Omental fat pad (tissue), 4 donors: Measurements from ENCODE around the gene VAPA. TPM values are rescaled to one million over a fixed set of nuclear protein-coding genes. Genes with fewer than 3 reads are reported as not detected.
A peak's percentile ranks its signal among the peaks of the same experiment; 100 is the strongest.

ENCODE experiments used
- ATAC-seq: fragments of 150-250 bp; one replicate; pipeline ENCODE4 v1.9.1; 2016; ENCODE audit warnings: mild to moderate bottlenecking, moderate library complexity; ENCODE audit not compliant: low FRiP score
- DNase-seq: peaks from one replicate; pipeline ENCODE4 v3.0.0-alpha.2; 2019; ENCODE audit warnings: low spot score
- CTCF ChIP-seq, 3 donors: fragments of 450-650 bp; IDR thresholded peaks; one replicate each; pipeline ENCODE4 v1.5.1; 2016 to 2017; ENCODE audit warnings: antibody characterized with exemption in 3 of 3, mild to moderate bottlenecking in 3 of 3, moderate library complexity in 2 of 3
- total RNA-seq, 4 donors: library from RNA; depleted of rRNA; stranded (reverse); fragments of >200 nt; gene quantifications; one replicate each; pipeline ENCODE4 v1.1.0, GENCODE V29; 2016

The VAPA gene
- total RNA-seq, 4 donors from 2014 or later = 173 to 345 (median 246) TPM

DNA sequence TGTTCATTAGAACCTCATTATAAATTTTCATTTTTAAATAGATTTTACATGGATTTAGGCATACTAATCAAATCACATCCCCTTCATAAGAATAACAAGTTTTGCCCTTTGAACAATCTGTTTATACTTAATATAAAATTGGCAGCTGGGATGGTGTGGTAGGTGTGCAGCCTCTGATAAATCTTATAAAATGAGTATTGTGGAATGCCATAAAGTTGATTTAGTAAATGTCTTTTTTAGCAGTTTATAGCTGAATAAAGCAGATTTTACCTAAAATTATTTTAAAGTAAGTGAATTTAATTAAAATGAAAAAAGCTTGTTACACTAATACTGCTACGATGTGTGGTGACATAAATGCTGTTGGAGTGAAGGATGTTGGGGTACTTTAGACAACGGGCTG is 35.5 kb downstream of the VAPA start:
- no peak for TF ChIP-seq CTCF (IDR thresholded peaks at IDR 0.05)
- DNase-seq (no peak), ATAC-seq (no peak)

DNA sequence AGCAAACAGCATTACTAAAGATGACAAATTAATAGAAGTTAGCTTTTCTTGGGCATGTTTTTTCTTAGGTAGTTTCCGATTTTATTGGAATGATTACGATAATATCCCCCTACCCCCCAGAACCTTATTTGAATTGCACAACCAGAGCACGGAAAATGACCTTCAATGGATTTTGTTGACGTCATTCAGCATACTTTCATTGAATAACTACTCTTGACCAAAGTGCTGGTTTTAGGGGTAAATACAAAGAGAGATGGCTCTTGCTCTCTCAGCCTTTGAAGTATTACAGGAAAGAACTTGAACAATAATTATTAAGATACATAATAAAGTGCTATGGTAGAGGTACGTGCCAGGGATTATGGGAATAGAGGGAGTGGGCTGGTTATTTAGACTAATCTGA is 36.0 kb downstream of the VAPA start:
- DNase-seq (no peak), ATAC-seq (no peak)
- TF ChIP-seq CTCF (IDR thresholded peaks at IDR 0.05) = no peak

GRCh38 chr18:9950289-9951016 is 36.6 kb downstream of the VAPA start:
- no peak for TF ChIP-seq CTCF (IDR thresholded peaks at IDR 0.05)
- DNase-seq = no peak

DNA sequence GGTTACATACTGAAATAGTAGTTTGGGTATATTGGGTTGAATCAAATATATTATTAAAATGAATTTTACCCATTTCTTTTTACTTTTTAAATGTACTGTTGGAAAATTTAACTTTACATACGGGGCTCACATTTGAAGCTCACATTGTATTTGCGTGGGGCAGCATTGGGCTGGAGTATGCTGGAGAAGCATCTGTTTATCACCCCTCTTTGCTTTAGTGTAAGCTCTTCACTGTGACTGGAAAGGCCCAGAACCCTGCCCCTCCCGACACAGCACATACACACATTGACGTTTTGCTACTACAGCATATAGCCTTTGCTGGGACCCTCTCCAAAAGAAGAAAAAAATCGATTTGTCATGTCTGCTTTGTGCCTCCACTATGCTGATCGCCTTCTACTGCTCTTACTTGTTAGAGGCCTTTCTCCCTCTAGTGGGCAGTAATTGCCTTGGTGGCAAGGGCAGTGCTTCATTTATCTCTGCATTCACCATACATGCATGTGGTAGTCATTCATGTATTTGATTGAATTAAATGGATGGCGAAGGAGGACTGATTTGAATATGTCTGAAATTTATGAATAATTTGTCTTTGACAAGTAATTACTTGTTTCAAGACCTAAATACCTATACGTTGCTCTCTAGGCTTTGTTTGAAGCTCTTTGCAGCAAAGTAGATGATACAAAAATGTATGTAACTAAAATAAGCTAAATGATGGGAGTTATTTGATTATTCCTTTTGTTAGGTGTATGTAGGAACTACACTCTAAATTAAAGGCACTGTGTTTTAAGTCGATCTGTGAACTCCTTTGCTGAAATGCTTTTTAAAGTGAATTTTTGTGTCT is 37.4 kb downstream of the VAPA start:
- no peak for TF ChIP-seq CTCF (IDR thresholded peaks at IDR 0.05)
- ATAC-seq (no peak), DNase-seq (no peak)

More at GRCh38 chr18:9950289-9951016, 36.6 kb downstream of the VAPA start:
- no peak for ATAC-seq

GRCh38 chr18:9952633-9953416 is 39.0 kb downstream of the VAPA start:
- no peak for TF ChIP-seq CTCF (IDR thresholded peaks at IDR 0.05)
- DNase-seq (no peak), ATAC-seq (peak; percentile 57)

DNA sequence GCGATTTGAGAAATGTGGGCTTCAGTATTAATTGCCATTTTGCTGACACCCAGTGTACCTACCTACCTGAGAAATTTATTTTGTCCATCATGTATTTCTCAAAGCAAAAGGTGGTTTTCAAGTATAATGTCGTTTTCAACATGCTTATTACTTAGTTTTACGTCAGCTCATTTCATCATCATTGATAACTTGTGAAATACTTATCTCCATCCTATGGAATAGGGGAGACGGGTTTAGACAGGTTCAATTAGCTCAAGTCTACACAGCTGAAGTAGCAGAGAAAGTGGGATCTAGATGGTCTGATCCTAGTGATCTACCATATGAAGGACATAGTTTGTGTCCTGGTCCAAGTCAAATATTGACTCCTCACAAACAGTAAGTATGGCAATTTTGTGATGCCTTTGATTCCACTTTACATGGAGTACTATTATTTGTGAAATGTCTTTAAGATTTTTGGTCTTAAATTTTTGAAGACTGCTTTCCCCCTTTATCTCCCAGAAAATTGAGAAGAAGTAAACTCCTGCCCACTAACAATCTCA is 45.1 kb downstream of the VAPA start:
- DNase-seq (no peak), ATAC-seq (no peak)
- no peak for TF ChIP-seq CTCF (IDR thresholded peaks at IDR 0.05)
